ENCODE measurements around the gene ELF2.
"Not testable (repeated sequence)": the region's sequence is repeated elsewhere in the genome, so short reads cannot be mapped to it uniquely, and the experiment has no call there.

- TF ChIP-seq CTCF (IDR thresholded peaks at IDR 0.05; ENCODE audit: borderline replicate concordance, extremely low read depth, low read length, poor library complexity, severe bottlenecking); EZH2 (IDR thresholded peaks at IDR 0.05; ENCODE audit: borderline replicate concordance, low read depth, low read length, severe bottlenecking): not testable (repeated sequence)
Measured at GRCh38 chr4:139008278-139008677, 168.7 kb downstream of the ELF2 start.

Data from DND-41 (cell line).